CD14-positive monocyte (primary cell): ENCODE data around the gene SOD1. TPM values are rescaled to one million over a fixed set of nuclear protein-coding genes. Genes with fewer than 3 reads are reported as not detected.
A peak's percentile ranks its signal among the peaks of the same experiment; 100 is the strongest.
"Not testable (repeated sequence)": the region's sequence is repeated elsewhere in the genome, so short reads cannot be mapped to it uniquely, and the experiment has no call there.

ENCODE experiments used
- DNase-seq, 3 donors: peaks; one replicate each; pipeline ENCODE4 v3.0.0-alpha.2; 2011 to 2022
- H2AFZ ChIP-seq: 2 replicates; pipeline ENCODE4 v1.6.0; 2012; ENCODE audit warnings: mild to moderate bottlenecking, low read depth, low read length, inconsistent platforms; ENCODE audit not compliant: insufficient read depth, poor library complexity, severe bottlenecking
- H3K27ac ChIP-seq, 2 donors: 1 replicate in 1 of 2; 2 replicates in 1 of 2; pipeline ENCODE4 v1.5.1; 2012 to 2013; ENCODE audit warnings: low read length in 2 of 2, control low read depth in 1 of 2, inconsistent platforms in 1 of 2, low read depth in 1 of 2, mild to moderate bottlenecking in 1 of 2
- H3K27me3 ChIP-seq, 2 donors: one replicate each; pipeline versions ENCODE4 v1.6.0 to v1.6.1; 2011 to 2013; ENCODE audit warnings: low read length in 2 of 2; ENCODE audit not compliant: control insufficient read depth in 2 of 2, insufficient read depth in 2 of 2
- H3K36me3 ChIP-seq, 2 donors: replicated peaks in 1 of 2; 1 replicate in 1 of 2; 2 replicates in 1 of 2; pipeline versions ENCODE4 v1.5.1 to v1.6.1; 2012 to 2013; ENCODE audit warnings: low read length in 2 of 2, control low read depth in 1 of 2, inconsistent platforms in 1 of 2, mild to moderate bottlenecking in 1 of 2; ENCODE audit not compliant: insufficient read depth in 2 of 2, control insufficient read depth in 1 of 2
- H3K4me1 ChIP-seq, 2 donors: 1 replicate in 1 of 2; 2 replicates in 1 of 2; pipeline versions ENCODE4 v1.5.1 to v1.6.1; 2012 to 2013; ENCODE audit warnings: low read length in 2 of 2, control low read depth in 1 of 2, inconsistent platforms in 1 of 2, mild to moderate bottlenecking in 1 of 2, moderate library complexity in 1 of 2; ENCODE audit not compliant: insufficient read depth in 2 of 2, control insufficient read depth in 1 of 2
- H3K4me2 ChIP-seq: replicated peaks from 2 replicates; pipeline ENCODE3; 2012; ENCODE audit warnings: low read length, moderate library complexity, mild to moderate bottlenecking; ENCODE audit not compliant: poor library complexity, severe bottlenecking; ENCODE audit errors: extremely low read depth
- H3K4me3 ChIP-seq, 3 experiments: fragments of 200-600 bp in 1 of 3; sonication (generic) in 1 of 3; replicated peaks in 1 of 3; 1 replicate in 2 of 3; 2 replicates in 1 of 3; pipeline ENCODE4 v1.5.1; 2011 to 2013; ENCODE audit warnings: low read length in 3 of 3, mild to moderate bottlenecking in 3 of 3, control low read depth in 2 of 3, low read depth in 2 of 3, inconsistent platforms in 1 of 3, moderate library complexity in 1 of 3
- H3K79me2 ChIP-seq: 2 replicates; pipeline ENCODE4 v1.6.0; 2012; ENCODE audit warnings: mild to moderate bottlenecking, control low read depth, inconsistent platforms, low read length, moderate library complexity; ENCODE audit not compliant: insufficient read depth
- H3K9ac ChIP-seq: 2 replicates; pipeline ENCODE4 v1.6.0; 2017; ENCODE audit warnings: low read length, mild to moderate bottlenecking; ENCODE audit not compliant: insufficient read depth, poor library complexity, severe bottlenecking
- H3K9me3 ChIP-seq, 2 donors: replicated peaks in 1 of 2; 1 replicate in 1 of 2; 2 replicates in 1 of 2; pipeline versions ENCODE4 v1.5.1 to v1.6.1; 2012 to 2013; ENCODE audit warnings: low read length in 2 of 2, control low read depth in 1 of 2; ENCODE audit not compliant: control insufficient read depth in 1 of 2, insufficient read depth in 1 of 2
- H4K20me1 ChIP-seq: 2 replicates; pipeline ENCODE4 v1.6.0; 2012; ENCODE audit warnings: mild to moderate bottlenecking, low read length, control low read depth, moderate library complexity; ENCODE audit not compliant: insufficient read depth
- H3K27ac Mint-ChIP-seq, 7 donors: one replicate each; pipeline ENCODE4 v1.8.0; 2020; ENCODE audit warnings: mild to moderate bottlenecking in 7 of 7, mixed read lengths in 7 of 7, moderate library complexity in 6 of 7, inconsistent platforms in 2 of 7
- H3K27me3 Mint-ChIP-seq, 3 donors: one replicate each; pipeline ENCODE4 v1.8.0; 2021 to 2022; ENCODE audit warnings: low read depth in 3 of 3, mild to moderate bottlenecking in 3 of 3, mixed read lengths in 3 of 3, moderate library complexity in 3 of 3, inconsistent platforms in 1 of 3
- H3K36me3 Mint-ChIP-seq, 2 donors: one replicate each; pipeline ENCODE4 v1.8.0; 2020; ENCODE audit warnings: mixed read lengths in 2 of 2, inconsistent platforms in 1 of 2, mild to moderate bottlenecking in 1 of 2
- H3K4me1 Mint-ChIP-seq: one replicate; pipeline ENCODE4 v1.8.0; 2020; ENCODE audit warnings: mild to moderate bottlenecking, mixed read lengths
- H3K4me3 Mint-ChIP-seq, 2 donors: one replicate each; pipeline ENCODE4 v1.8.0; 2020; ENCODE audit warnings: mild to moderate bottlenecking in 2 of 2, mixed read lengths in 2 of 2, moderate library complexity in 1 of 2
- H3K9me3 Mint-ChIP-seq, 7 donors: one replicate each; pipeline ENCODE4 v1.8.0; 2020 to 2022; ENCODE audit warnings: mixed read lengths in 7 of 7, mild to moderate bottlenecking in 6 of 7, moderate library complexity in 6 of 7, inconsistent platforms in 2 of 7
- WGBS: methylation state at CpG from one replicate; pipeline ENCODE4 v1.1.5; 2013; ENCODE audit warnings: missing lambda C conversion rate; ENCODE audit not compliant: insufficient coverage; 5-methylcytosine and 5-hydroxymethylcytosine counted together
- intact Hi-C, 2 donors: fragments of 100-400 bp; cut with micrococcal nuclease; formaldehyde crosslinking; loops; one replicate each; pipeline versions ENCODE4 v1.15.0 to v1.15.1; 2023
- polyA plus RNA-seq, 3 donors: library from polyadenylated mRNA; depleted of rRNA in 1 of 3; unstranded in 2 of 3; stranded (reverse) in 1 of 3; fragments of 300-500 nt in 2 of 3; fragments of >200 nt in 1 of 3; fragmentation: Illumina TruSeq in 2 of 3; gene quantifications; 1 replicate in 2 of 3; 2 replicates in 1 of 3; pipeline ENCODE4 v1.2.3, GENCODE V29; 2012 to 2021
- TF ChIP-seq, protein P1 (sequence below): fragments of 200-600 bp; IDR thresholded peaks from one replicate; pipeline ENCODE4 v1.8.0; 2022; ENCODE audit warnings: antibody characterized with exemption, mild to moderate bottlenecking

SOD1 gene
- polyA plus RNA-seq, 3 donors = 79.6 to 174 (median 157) TPM

DNA sequence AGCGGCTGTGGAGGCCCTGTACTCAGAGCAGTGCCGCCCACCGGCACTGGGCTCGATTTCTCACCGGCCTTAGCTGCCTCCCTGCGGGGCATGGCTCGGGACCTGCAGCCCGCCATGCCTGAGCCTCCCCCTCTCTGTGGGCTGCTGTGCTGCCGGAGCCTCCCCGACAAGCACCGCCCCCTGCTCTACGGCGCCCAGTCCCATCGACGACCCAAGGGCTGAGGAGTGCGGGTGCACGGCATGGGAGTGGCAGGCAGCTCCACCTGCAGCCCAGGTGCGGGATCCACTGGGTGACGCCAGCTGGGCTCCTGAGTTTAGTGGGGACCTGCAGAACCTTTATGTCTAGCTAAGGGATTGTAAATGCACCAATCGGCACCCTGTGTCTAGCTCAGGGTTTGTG lies 5.2 kb upstream of the SOD1 start:
- Histone ChIP-seq H2AFZ (no peak overlapping the region), H3K4me3 (no peak overlapping the region), H4K20me1 (no peaks in the 10 kb centered on the region), H3K27ac (no peak overlapping the region), H3K27me3 (no peaks in the 10 kb centered on the region), H3K4me1 (peaks cover 4 to 6% of the 10 kb centered on the region in 2 donors), H3K36me3 (no peaks in the 10 kb centered on the region), H3K9ac (no peak overlapping the region), H3K79me2 (no peaks in the 10 kb centered on the region), H3K4me2 (no peak overlapping the region), H3K9me3 (no peaks in the 10 kb centered on the region)
- TF ChIP-seq, protein P1, sequence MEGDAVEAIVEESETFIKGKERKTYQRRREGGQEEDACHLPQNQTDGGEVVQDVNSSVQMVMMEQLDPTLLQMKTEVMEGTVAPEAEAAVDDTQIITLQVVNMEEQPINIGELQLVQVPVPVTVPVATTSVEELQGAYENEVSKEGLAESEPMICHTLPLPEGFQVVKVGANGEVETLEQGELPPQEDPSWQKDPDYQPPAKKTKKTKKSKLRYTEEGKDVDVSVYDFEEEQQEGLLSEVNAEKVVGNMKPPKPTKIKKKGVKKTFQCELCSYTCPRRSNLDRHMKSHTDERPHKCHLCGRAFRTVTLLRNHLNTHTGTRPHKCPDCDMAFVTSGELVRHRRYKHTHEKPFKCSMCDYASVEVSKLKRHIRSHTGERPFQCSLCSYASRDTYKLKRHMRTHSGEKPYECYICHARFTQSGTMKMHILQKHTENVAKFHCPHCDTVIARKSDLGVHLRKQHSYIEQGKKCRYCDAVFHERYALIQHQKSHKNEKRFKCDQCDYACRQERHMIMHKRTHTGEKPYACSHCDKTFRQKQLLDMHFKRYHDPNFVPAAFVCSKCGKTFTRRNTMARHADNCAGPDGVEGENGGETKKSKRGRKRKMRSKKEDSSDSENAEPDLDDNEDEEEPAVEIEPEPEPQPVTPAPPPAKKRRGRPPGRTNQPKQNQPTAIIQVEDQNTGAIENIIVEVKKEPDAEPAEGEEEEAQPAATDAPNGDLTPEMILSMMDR = no peak
- peaks cover 0 to 2% of the 10 kb centered on the region in 2 donors for H3K36me3 Mint-ChIP-seq
- H3K27me3 Mint-ChIP-seq = peaks cover 7 to 13% (median 8%) of the 10 kb centered on the region in 3 donors
- peaks cover 0 to 12% (median 3%) of the 10 kb centered on the region in 7 donors for H3K9me3 Mint-ChIP-seq
- intact Hi-C loops = no loop called here
- 98% methylated on average over 19 of the region's 20 CpGs for WGBS
- peaks cover 14% of the 10 kb centered on the region for H3K4me1 Mint-ChIP-seq
- H3K4me3 Mint-ChIP-seq = no peak overlapping the region
- no peak for DNase-seq
- no peak overlapping the region for H3K27ac Mint-ChIP-seq

DNA sequence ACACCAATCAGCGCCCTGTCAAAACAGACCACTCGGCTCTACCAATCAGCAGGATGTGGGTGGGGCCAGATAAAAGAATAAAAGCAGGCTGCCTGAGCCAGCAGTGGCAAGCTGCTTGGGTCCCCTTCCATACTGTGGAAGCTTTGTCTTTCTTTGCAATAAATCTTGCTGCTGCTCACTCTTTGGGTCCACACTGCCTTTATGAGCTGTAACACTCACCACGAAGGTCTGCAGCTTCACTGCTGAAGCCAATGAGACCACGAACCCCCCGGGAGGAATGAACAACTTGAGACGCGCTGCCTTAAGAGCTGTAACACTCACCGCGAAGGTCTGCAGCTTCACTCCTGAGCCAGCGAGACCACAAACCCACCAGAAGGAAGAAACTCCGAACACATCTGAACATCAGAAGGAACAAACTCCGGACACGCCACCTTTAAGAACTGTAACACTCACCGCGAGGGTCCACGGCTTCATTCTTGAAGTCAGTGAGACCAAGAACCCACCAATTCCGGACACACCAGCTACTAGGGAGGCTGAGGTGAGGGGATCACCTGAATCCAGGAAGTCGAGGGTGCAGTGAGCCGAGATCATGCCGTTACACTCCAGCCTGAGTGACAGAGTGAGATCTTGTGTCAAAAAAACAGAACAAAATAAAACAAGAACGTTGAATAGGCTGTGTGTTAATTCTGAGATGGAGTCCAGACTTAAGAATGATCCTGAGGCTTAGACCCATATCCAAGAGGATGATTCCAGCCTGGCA lies 4.5 kb upstream of the SOD1 start:
- H3K79me2 ChIP-seq, DNase-seq: not testable (repeated sequence)

More for the DNA sequence above, 4.5 kb upstream of the SOD1 start:
- not testable (repeated sequence) for H3K27me3 Mint-ChIP-seq, H3K36me3 Mint-ChIP-seq, H3K9me3 Mint-ChIP-seq, H3K4me2 ChIP-seq, H3K27me3 ChIP-seq, H3K9me3 ChIP-seq, H4K20me1 ChIP-seq, H3K4me1 ChIP-seq, H3K9ac ChIP-seq, H3K27ac ChIP-seq, H3K36me3 ChIP-seq
- H3K4me3 ChIP-seq = peak overlapping the region in 1 of 3 experiments; percentile 34
- H3K27ac Mint-ChIP-seq = peak overlapping the region in 3 of 7 donors; percentile 6 to 47 (median 30)
- H3K4me1 Mint-ChIP-seq = peaks cover 16% of the 10 kb centered on the region
- peak overlapping the region; percentile 72 to 87 for H3K4me3 Mint-ChIP-seq
- 24% methylated on average over 6 of the region's 21 CpGs for WGBS
- intact Hi-C loops = loop anchor here (5.0 kb wide), 1 partner anchor 77 kb away; the partner anchor contains the start of gene SCAF4 (in 2 of the 2)
- peak overlapping the region; percentile 67 for H2AFZ ChIP-seq
